ENCODE results near the gene SRPK2.
"Not testable (repeated sequence)": the region's sequence is repeated elsewhere in the genome, so short reads cannot be mapped to it uniquely, and the experiment has no call there.

Gene SRPK2

GRCh38 chr7:105256761-105257231 is 131.9 kb downstream of the SRPK2 start:
- DNase-seq: no peak

- DNase-seq: no peak
Observed at GRCh38 chr7:105250706-105251105, 138.0 kb downstream of the SRPK2 start.

DNA sequence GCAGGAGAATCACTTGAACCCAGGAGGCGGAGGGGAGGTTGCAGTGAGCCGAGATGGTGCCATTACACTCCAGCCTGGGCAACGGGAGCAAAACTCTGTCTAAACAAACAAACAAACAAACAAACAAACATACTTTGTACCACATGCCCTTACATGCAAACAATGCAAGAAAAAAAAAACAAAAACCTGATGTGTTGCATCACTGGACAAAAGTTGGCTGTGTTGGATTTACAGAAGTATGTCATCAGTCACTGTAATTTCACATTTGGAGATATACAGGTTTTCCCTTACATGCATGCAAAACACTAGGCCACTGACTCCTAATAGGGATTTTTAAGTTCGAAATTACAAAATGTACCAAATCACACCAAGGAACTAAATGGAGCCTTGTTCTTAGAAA is 138.5 kb downstream of the SRPK2 start:
- no peak for DNase-seq

DNA sequence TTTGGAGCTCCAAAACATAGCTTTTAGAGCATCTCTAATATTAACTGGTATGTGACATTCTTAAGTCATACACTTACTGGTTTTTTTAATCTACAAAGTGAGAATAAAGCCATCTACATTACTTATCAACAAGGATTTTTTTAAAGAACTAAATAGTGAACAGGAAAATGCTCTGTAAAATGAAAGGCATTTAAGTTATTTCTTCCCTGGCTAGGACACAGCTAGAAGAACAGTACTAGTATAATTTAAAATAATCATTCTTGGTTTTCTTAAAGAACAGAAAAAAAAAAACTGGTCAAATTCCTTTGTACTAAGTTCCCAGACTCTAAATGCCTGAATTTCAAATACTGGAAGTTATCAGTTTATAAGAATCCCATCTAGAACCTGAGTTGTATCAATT is 139.5 kb downstream of the SRPK2 start:
- no peak for DNase-seq

- DNase-seq: no peak
Observed at GRCh38 chr7:105246679-105247078, 142.0 kb downstream of the SRPK2 start.

GRCh38 chr7:105246256-105246655 is 142.5 kb downstream of the SRPK2 start:
- DNase-seq: no peak

GRCh38 chr7:105245398-105246114 is 143.2 kb downstream of the SRPK2 start:
- DNase-seq: no peak

GRCh38 chr7:105244594-105244993 is 144.1 kb downstream of the SRPK2 start:
- no peak for DNase-seq

- DNase-seq: no peak
Observed at GRCh38 chr7:105241198-105241597, 147.5 kb downstream of the SRPK2 start.

DNA sequence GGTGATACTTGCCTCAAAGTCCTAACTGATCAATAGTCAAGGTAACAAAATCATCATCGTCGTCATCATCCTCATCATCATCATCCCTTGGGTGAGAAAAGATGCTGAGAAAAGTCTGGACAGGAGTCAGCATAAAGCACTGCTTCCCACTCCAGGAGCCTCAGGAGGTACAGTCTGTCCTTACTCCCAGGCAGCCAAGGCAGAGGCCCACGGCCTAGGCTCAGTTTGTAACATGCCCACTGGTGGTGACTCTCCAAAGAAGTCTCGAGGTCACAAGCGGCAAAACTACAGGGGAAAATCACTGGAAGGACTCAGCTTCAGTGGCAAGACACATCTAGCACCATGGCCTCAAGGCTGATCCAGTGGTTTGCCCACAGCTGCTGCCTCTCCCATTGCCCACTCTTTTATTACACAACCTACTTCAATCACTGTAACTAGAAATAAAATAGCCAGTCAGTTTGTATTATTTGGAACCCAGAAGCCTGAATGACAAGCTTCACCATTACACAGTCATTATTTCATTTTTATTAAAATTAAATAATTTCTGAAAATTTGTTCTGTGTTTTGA is 150.4 kb downstream of the SRPK2 start:
- no peak for DNase-seq

- no peak for DNase-seq
Observed at GRCh38 chr7:105234886-105235285, 153.8 kb downstream of the SRPK2 start.

- DNase-seq: not testable (repeated sequence)
Observed at GRCh38 chr7:105232829-105233291, 155.9 kb downstream of the SRPK2 start.

DNA sequence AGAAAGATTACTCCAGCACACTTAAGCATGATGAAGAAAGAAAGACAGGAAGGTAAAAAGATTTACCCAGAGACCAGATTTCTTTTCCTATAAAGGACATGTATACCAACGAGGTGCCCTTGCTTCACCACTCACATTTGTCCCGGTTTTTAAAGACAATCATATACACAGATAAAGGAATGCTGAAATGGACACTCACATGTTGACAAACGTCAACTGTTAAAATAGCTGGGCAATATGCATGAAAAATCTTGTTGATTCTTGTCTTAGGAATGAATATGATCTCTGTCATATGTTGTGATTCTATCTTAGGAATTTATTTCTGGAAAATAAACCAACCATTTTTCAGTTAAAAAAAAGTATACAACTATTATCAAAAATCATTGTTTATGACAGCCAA is 158.2 kb downstream of the SRPK2 start:
- DNase-seq: no peak

GRCh38 chr7:105229641-105230040 is 159.1 kb downstream of the SRPK2 start:
- DNase-seq: no peak

DNA sequence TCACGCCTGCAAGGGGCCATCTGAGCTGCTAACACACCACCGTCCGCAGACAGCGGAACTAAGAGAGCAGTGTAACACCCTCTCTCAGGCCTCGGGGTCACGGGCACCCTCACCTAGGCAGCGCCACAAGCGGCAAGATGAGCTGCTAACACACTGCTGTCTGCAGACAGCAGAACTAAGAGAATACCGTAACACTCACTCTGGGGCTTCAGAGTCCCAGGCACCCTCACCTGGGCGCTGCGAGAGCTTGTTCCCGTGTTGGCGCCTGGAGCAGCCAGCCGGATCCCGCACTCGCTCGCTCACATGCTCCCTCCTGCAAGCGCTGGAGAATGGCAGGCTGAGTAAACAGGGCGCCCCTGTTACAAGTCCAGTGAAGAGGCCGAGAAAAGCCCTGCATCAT is 160.2 kb downstream of the SRPK2 start:
- DNase-seq: no peak

- DNase-seq: no peak
Observed at GRCh38 chr7:105227391-105227790, 161.3 kb downstream of the SRPK2 start.

DNA sequence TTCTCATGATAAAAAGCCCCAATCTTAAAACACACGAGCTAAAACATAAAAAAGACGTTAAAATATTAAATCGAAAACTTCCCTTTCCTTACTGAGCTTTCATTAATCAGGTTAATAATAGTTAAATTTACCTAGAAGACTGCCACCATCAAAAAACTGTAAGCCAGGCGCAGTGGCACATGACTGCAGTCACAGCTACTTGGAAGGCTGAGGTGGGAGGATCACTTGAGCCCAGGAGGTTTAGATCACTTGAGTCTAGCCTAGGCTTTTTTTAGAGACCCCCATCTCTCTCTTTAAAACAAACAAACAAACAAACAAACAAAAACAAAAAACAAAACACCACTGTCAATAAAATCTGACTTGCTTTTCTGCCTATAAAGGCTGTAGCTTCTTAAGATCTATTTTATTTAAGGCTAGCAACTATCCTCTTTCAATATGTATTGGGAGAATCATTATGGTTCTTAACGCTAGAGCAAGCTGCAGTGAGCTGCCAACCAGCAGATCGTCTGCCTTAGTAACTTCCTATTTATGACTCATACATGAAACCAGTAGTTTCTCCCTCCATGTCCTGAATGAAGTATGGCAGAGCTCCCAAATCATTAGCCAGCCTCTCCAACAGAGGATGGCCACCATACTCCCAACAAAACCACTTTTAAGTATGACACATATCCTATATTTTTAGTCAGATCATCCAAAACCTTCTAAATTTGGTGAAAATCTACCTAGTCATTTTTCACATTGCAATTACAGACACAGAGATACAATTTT is 163.7 kb downstream of the SRPK2 start:
- no peak for DNase-seq

DNA sequence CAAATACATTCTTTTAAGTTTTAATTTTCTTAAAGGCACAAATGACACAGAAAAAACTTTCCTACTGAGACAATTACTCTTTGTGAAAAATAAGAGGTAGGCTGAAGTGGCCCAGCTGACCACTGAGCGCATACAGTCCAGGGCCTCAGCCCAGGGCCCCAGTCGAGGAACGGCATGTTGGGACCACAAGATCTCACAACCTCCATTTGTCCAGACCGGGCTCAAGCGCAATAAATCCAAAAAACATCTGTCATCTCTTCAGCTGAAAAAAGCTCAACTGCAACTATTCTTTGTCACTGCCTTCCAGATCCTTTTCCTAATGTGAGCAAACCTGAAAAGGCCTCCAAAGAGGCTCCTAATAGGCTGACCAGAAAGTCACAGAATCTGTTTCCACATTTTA is 165.8 kb downstream of the SRPK2 start:
- no peak for DNase-seq

GRCh38 chr7:105219771-105220160 is 169.0 kb downstream of the SRPK2 start:
- no peak for DNase-seq

- DNase-seq: no peak
Observed at GRCh38 chr7:105218939-105219770, 169.6 kb downstream of the SRPK2 start.

DNA sequence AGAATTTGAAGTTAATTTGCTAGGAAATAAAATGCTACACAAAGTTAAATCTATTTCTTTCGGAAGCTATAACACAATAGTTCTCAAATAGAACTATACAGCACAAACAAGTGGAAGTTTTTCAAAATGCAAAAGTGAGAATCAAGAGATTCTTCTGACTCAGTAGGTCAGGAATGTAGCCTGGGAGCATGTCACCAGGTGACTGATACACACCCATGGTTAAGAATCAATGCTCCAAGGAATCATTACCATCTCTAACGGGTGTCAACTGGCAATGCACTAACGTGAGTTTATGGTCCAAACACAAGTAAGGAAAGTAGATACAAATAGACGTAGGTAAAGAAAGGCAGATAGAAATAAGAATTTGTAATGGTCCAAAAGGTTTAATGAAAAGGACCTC is 170.5 kb downstream of the SRPK2 start:
- DNase-seq: no peak

GRCh38 chr7:105216786-105217185 is 171.9 kb downstream of the SRPK2 start:
- no peak for DNase-seq

DNA sequence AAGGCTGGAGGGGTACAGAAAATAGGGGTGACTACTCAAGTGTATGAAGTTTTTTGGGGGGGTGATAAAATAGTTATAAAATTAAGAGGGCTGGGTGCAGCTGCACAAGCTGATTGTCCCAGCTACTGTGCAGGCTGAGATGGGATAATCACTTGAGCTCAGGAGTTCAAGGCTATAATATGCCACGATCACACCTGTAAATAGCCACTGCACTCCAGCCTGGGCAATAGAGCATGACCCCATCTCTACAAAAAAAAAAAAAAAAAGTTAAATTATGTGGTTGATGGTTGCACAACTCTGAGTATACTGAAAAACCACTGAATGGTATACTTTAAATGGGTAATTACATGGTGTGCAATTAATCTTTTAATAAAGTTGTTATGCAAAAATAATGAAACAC is 172.9 kb downstream of the SRPK2 start:
- DNase-seq: no peak
